ENCODE measurements around the gene PAIP1.

- TF ChIP-seq, protein P1, sequence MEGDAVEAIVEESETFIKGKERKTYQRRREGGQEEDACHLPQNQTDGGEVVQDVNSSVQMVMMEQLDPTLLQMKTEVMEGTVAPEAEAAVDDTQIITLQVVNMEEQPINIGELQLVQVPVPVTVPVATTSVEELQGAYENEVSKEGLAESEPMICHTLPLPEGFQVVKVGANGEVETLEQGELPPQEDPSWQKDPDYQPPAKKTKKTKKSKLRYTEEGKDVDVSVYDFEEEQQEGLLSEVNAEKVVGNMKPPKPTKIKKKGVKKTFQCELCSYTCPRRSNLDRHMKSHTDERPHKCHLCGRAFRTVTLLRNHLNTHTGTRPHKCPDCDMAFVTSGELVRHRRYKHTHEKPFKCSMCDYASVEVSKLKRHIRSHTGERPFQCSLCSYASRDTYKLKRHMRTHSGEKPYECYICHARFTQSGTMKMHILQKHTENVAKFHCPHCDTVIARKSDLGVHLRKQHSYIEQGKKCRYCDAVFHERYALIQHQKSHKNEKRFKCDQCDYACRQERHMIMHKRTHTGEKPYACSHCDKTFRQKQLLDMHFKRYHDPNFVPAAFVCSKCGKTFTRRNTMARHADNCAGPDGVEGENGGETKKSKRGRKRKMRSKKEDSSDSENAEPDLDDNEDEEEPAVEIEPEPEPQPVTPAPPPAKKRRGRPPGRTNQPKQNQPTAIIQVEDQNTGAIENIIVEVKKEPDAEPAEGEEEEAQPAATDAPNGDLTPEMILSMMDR (IDR thresholded peaks at IDR 0.05; ENCODE audit: low read length) = no peak
- TF ChIP-seq EZH2 (IDR thresholded peaks at IDR 0.05; ENCODE audit: borderline replicate concordance, low read length) = no peak
These were observed 58.3 kb downstream of the PAIP1 start for GRCh38 chr5:43498581-43498980.
